NCI-H2081 (cell line): Measurements from ENCODE around the gene CIROP.

Source experiments
- DNase-seq, 2 experiments: peaks; one replicate each; lab custom pipeline; 2025; lab: John Stamatoyannopoulos, UW

CIROP gene

GRCh38 chr14:23066855-23067744 lies 37.7 kb downstream of the CIROP start:
- DNase-seq, result no peak

- DNase-seq, result no peak
Measured at GRCh38 chr14:23066368-23066767, 38.4 kb downstream of the CIROP start.

GRCh38 chr14:23063601-23064000 lies 41.2 kb downstream of the CIROP start:
- no peak for DNase-seq

GRCh38 chr14:23062002-23062401 lies 42.8 kb downstream of the CIROP start:
- no peak for DNase-seq

GRCh38 chr14:23060536-23061260 lies 44.1 kb downstream of the CIROP start:
- DNase-seq, result no peak

- DNase-seq, result no peak
Measured at GRCh38 chr14:23058654-23059504, 45.9 kb downstream of the CIROP start.

GRCh38 chr14:23057757-23058653 lies 46.8 kb downstream of the CIROP start:
- no peak for DNase-seq

- DNase-seq, result no peak
Measured at GRCh38 chr14:23056956-23057756, 47.6 kb downstream of the CIROP start, which contains the start of gene CDH24. CDH24 (minus strand) TSS chr14:23057520; CDS start chr14:23055733, 1,787 bp downstream.

GRCh38 chr14:23056145-23056955 lies 48.4 kb downstream of the CIROP start:
- DNase-seq, result no peak

GRCh38 chr14:23055621-23056144 lies 49.1 kb downstream of the CIROP start:
- no peak for DNase-seq

GRCh38 chr14:23055147-23055550 lies 49.6 kb downstream of the CIROP start:
- DNase-seq, result no peak

- DNase-seq, result no peak
Measured at GRCh38 chr14:23054000-23054811, 50.6 kb downstream of the CIROP start.

GRCh38 chr14:23053426-23053825 lies 51.4 kb downstream of the CIROP start:
- DNase-seq, result no peak

- DNase-seq, result no peak
Measured at GRCh38 chr14:23052671-23053070, 52.1 kb downstream of the CIROP start.

- no peak for DNase-seq
Measured at GRCh38 chr14:23052182-23052623, 52.6 kb downstream of the CIROP start.

GRCh38 chr14:23051141-23052057 lies 53.4 kb downstream of the CIROP start:
- DNase-seq, result no peak
